Mucosa of stomach (tissue), 1 donor: Measurements from ENCODE around the gene CNTNAP2.

Experiments used
- H3K27me3 ChIP-seq: one replicate; pipeline ENCODE4 v1.7.0; 2013; ENCODE audit warnings: mild to moderate bottlenecking, low read length; ENCODE audit not compliant: control insufficient read depth, insufficient read depth
- H3K36me3 ChIP-seq: one replicate; pipeline ENCODE4 v1.7.0; 2013; ENCODE audit warnings: low read length; ENCODE audit not compliant: control insufficient read depth, insufficient read depth
- H3K4me1 ChIP-seq: one replicate; pipeline ENCODE4 v1.7.0; 2013; ENCODE audit warnings: mild to moderate bottlenecking, low read length; ENCODE audit not compliant: control insufficient read depth, insufficient read depth
- H3K4me3 ChIP-seq: one replicate; pipeline ENCODE4 v1.7.0; 2013; ENCODE audit warnings: low read length
- H3K9ac ChIP-seq: one replicate; pipeline ENCODE4 v1.7.0; 2013; ENCODE audit warnings: mild to moderate bottlenecking, low read length, moderate library complexity
- H3K9me3 ChIP-seq: one replicate; pipeline ENCODE4 v1.7.0; 2013; ENCODE audit warnings: mild to moderate bottlenecking, low read length, moderate library complexity; ENCODE audit not compliant: control insufficient read depth
- donor health status: Pancreatic carcinoma.

Gene CNTNAP2

DNA sequence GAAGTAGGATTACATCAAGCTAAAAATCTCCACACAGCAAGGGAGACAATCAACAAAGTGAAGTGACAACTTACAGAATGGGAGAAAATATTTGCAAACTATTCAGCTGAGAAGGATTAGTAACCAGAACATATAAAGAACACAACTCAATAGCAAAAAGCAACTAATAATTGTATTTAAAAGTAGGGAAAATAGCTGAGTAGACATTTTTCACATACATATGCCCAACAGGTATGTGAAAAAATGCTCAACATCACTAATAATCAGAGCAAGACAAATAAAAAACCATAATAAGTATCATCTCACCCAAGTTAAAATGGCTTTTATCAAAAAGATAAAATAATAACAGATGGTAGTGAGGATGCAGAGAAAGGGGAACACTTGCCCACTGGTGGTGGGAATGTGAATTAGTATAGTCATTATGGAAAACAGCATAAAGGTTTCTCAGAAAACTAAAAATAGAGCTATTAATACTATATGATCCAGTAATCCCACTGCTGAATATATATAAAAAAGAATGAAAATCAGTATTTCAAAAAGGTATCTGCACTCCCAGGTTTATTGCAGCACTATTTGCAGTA is 1689.5 kb downstream of the CNTNAP2 start:
- H3K9me3 ChIP-seq = no peaks in the 10 kb centered on the region
- no peak overlapping the region for H3K4me3 ChIP-seq
- H3K4me1 ChIP-seq = no peaks in the 10 kb centered on the region

GRCh38 chr7:147809786-147810185 is 1693.2 kb downstream of the CNTNAP2 start:
- Histone ChIP-seq H3K27me3 (no peaks in the 10 kb centered on the region), H3K36me3 (no peaks in the 10 kb centered on the region), H3K4me1 (no peaks in the 10 kb centered on the region), H3K9ac (no peak overlapping the region), H3K4me3 (no peak overlapping the region), H3K9me3 (no peaks in the 10 kb centered on the region)

More for the DNA sequence above, 1689.5 kb downstream of the CNTNAP2 start:
- Histone ChIP-seq H3K27me3 (no peaks in the 10 kb centered on the region), H3K9ac (no peak overlapping the region), H3K36me3 (no peaks in the 10 kb centered on the region)

GRCh38 chr7:147810269-147810668 is 1693.7 kb downstream of the CNTNAP2 start:
- Histone ChIP-seq H3K36me3 (no peaks in the 10 kb centered on the region), H3K27me3 (no peaks in the 10 kb centered on the region), H3K4me1 (no peaks in the 10 kb centered on the region)

DNA sequence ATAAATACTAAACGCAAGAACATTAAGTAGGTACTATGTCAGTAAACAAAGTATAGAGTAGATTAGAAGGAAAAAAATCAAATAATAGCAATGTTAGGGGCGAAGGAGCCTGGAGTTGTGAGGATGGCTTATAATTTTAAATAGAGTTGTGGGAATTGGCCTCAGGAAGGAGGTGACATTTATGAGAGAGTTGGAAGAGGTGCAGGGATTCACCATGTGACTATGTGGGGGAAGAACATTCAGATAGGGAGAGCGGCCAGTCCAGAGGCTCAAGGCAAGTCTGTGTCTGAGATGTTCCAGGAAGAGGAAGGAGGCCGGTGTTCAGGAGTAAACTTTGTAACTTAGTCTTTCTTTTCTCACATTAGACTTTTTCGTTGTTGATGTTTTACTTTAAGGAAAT is 1695.3 kb downstream of the CNTNAP2 start:
- H3K27me3 ChIP-seq = no peaks in the 10 kb centered on the region
- H3K9ac ChIP-seq = no peak overlapping the region
- no peak overlapping the region for H3K4me3 ChIP-seq
- H3K36me3 ChIP-seq = no peaks in the 10 kb centered on the region
- no peaks in the 10 kb centered on the region for H3K4me1 ChIP-seq
- no peaks in the 10 kb centered on the region for H3K9me3 ChIP-seq

More at GRCh38 chr7:147810269-147810668, 1693.7 kb downstream of the CNTNAP2 start:
- Histone ChIP-seq H3K9me3 (no peaks in the 10 kb centered on the region), H3K9ac (no peak overlapping the region), H3K4me3 (no peak overlapping the region)

- Histone ChIP-seq H3K36me3 (no peaks in the 10 kb centered on the region), H3K9ac (no peak overlapping the region), H3K9me3 (no peaks in the 10 kb centered on the region), H3K4me3 (no peak overlapping the region), H3K4me1 (no peaks in the 10 kb centered on the region), H3K27me3 (no peaks in the 10 kb centered on the region)
These were observed 1696.7 kb downstream of the CNTNAP2 start for GRCh38 chr7:147813316-147813715.

GRCh38 chr7:147818317-147818716 is 1701.7 kb downstream of the CNTNAP2 start:
- no peaks in the 10 kb centered on the region for H3K27me3 ChIP-seq
- no peak overlapping the region for H3K4me3 ChIP-seq
- H3K9me3 ChIP-seq = no peaks in the 10 kb centered on the region
- H3K36me3 ChIP-seq = no peaks in the 10 kb centered on the region
- no peak overlapping the region for H3K9ac ChIP-seq
- no peaks in the 10 kb centered on the region for H3K4me1 ChIP-seq

GRCh38 chr7:147824671-147825070 is 1708.1 kb downstream of the CNTNAP2 start:
- Histone ChIP-seq H3K27me3 (no peaks in the 10 kb centered on the region), H3K4me3 (no peak overlapping the region), H3K9me3 (no peaks in the 10 kb centered on the region), H3K9ac (no peak overlapping the region), H3K4me1 (no peaks in the 10 kb centered on the region), H3K36me3 (no peaks in the 10 kb centered on the region)

- no peak overlapping the region for H3K9ac ChIP-seq
- H3K4me3 ChIP-seq = no peak overlapping the region
- no peaks in the 10 kb centered on the region for H3K36me3 ChIP-seq
- no peaks in the 10 kb centered on the region for H3K9me3 ChIP-seq
- H3K4me1 ChIP-seq = no peaks in the 10 kb centered on the region
- H3K27me3 ChIP-seq = no peaks in the 10 kb centered on the region
These were observed 1712.4 kb downstream of the CNTNAP2 start for GRCh38 chr7:147829016-147829415.

- no peaks in the 10 kb centered on the region for H3K36me3 ChIP-seq
These were observed 1717.0 kb downstream of the CNTNAP2 start for GRCh38 chr7:147833557-147833956.

GRCh38 chr7:147833970-147834369 is 1717.4 kb downstream of the CNTNAP2 start:
- no peaks in the 10 kb centered on the region for H3K27me3 ChIP-seq
- H3K36me3 ChIP-seq = no peaks in the 10 kb centered on the region
- H3K9me3 ChIP-seq = no peaks in the 10 kb centered on the region
- H3K9ac ChIP-seq = no peak overlapping the region
- H3K4me3 ChIP-seq = no peak overlapping the region
- H3K4me1 ChIP-seq = no peaks in the 10 kb centered on the region

More at GRCh38 chr7:147833557-147833956, 1717.0 kb downstream of the CNTNAP2 start:
- Histone ChIP-seq H3K9ac (no peak overlapping the region), H3K27me3 (no peaks in the 10 kb centered on the region), H3K9me3 (no peaks in the 10 kb centered on the region), H3K4me3 (no peak overlapping the region), H3K4me1 (no peaks in the 10 kb centered on the region)

GRCh38 chr7:147852833-147853232 is 1736.2 kb downstream of the CNTNAP2 start:
- Histone ChIP-seq H3K27me3 (no peaks in the 10 kb centered on the region), H3K9ac (no peak overlapping the region), H3K4me1 (no peaks in the 10 kb centered on the region), H3K36me3 (no peaks in the 10 kb centered on the region), H3K4me3 (no peak overlapping the region), H3K9me3 (no peaks in the 10 kb centered on the region)

DNA sequence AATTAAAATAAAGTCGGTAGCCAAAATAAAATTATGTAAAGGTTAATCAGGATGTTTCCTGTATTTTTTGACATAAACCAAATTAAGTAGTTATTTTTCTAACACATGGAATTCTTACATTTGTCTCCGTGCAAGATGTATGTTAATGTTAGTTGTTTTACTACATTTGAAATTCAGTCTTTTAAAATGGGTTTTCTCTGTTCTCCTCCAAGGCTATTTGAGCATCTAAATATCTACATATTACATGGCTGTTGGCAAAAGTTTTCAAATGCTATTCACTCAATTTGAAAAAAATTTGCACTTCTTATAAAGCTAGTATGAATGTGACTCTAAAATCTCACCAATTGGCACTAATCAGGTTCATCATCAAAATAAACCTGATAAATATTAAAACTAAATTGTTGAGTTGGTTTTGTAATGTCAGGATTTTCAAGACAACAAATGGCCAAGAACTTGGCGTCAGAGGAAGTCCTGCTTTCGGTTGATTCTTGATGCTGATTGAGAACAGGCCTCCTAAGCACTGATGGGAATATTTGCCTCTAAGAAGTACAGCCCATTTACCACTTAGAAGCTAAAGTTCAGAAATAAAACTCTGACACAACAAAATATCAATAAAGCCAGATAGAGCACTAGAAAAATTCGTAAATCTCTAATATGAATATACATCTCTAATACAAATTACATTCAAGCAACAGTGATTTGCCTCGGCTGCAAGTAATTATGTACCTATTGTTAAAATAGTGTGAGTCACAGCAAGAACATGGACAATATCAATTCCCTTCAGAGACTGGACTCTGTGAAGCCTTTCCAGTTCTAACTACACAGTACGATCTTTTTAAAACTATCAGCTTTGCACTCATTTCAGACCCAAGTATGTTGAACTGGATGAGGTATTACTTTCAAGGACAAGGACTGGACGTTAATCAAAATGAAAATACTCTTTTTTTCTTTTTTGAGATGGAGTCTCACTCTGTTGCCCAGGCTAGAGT is 1740.8 kb downstream of the CNTNAP2 start:
- no peaks in the 10 kb centered on the region for H3K27me3 ChIP-seq
- H3K4me3 ChIP-seq = no peak overlapping the region
- no peaks in the 10 kb centered on the region for H3K36me3 ChIP-seq
- no peak overlapping the region for H3K9ac ChIP-seq
- H3K4me1 ChIP-seq = no peaks in the 10 kb centered on the region
- no peaks in the 10 kb centered on the region for H3K9me3 ChIP-seq
